Esophagus muscularis mucosa (tissue), 4 donors: ENCODE measurements around the gene CRKL.

Source experiments
- CTCF ChIP-seq, 3 experiments: fragments of 200-600 bp in 2 of 3; fragments of 450-650 bp in 1 of 3; sonication (generic) in 2 of 3; IDR thresholded peaks; one replicate each; pipeline ENCODE4 v1.5.1; 2017 to 2019; ENCODE audit warnings: antibody characterized with exemption in 3 of 3, mild to moderate bottlenecking in 2 of 3, moderate library complexity in 1 of 3
- EP300 ChIP-seq: sonication (generic); formaldehyde crosslinking; IDR thresholded peaks from one replicate; pipeline ENCODE4 v1.6.1; 2017; ENCODE audit warnings: antibody characterized with exemption
- POLR2A ChIP-seq: fragments of 450-650 bp; IDR thresholded peaks from one replicate; pipeline ENCODE4 v1.6.1; 2017; ENCODE audit warnings: antibody characterized with exemption, moderate library complexity, mild to moderate bottlenecking, low read depth

GRCh38 chr22:20974336-20974955 is 57.2 kb downstream of the CRKL start:
- TF ChIP-seq CTCF (IDR thresholded peaks at IDR 0.05) (no peak), POLR2A (no peak), EP300 (no peak)
